CD4-positive, alpha-beta T cell treated with Interleukin-6 for 4 hours (primary cell): ENCODE results near the gene CAPZB.
A peak's percentile ranks its signal among the peaks of the same experiment; 100 is the strongest.

Source experiments
- DNase-seq: peaks from one replicate; pipeline ENCODE4 v3.0.0-alpha.2; 2020; ENCODE audit warnings: mixed read lengths

Gene CAPZB

GRCh38 chr1:19467199-19468187, 17.8 kb downstream of the CAPZB start:
- DNase-seq, result no peak

- DNase-seq, result no peak
Observed at GRCh38 chr1:19466112-19466561, 19.2 kb downstream of the CAPZB start.

- no peak for DNase-seq
Observed at GRCh38 chr1:19465650-19466049, 19.7 kb downstream of the CAPZB start.

- DNase-seq, result no peak
Observed at GRCh38 chr1:19465123-19465522, 20.2 kb downstream of the CAPZB start.

- no peak for DNase-seq
Observed at GRCh38 chr1:19464696-19465095, 20.6 kb downstream of the CAPZB start.

- no peak for DNase-seq
Observed at GRCh38 chr1:19463504-19463803, 21.9 kb downstream of the CAPZB start.

GRCh38 chr1:19462781-19463503, 22.4 kb downstream of the CAPZB start:
- peak; percentile 75 for DNase-seq

GRCh38 chr1:19461220-19461554, 24.2 kb downstream of the CAPZB start:
- no peak for DNase-seq

- peak; percentile 74 for DNase-seq
Observed at GRCh38 chr1:19460535-19461219, 24.7 kb downstream of the CAPZB start.

GRCh38 chr1:19458815-19459417, 26.4 kb downstream of the CAPZB start:
- DNase-seq, result no peak

GRCh38 chr1:19457607-19458006, 27.7 kb downstream of the CAPZB start:
- DNase-seq, result no peak

- DNase-seq, result no peak
Observed at GRCh38 chr1:19456968-19457441, 28.3 kb downstream of the CAPZB start.

- DNase-seq, result no peak
Observed at GRCh38 chr1:19455353-19455752, 30.0 kb downstream of the CAPZB start.

- no peak for DNase-seq
Observed at GRCh38 chr1:19454265-19455146, 30.8 kb downstream of the CAPZB start.

GRCh38 chr1:19453741-19454201, 31.6 kb downstream of the CAPZB start:
- DNase-seq, result no peak

GRCh38 chr1:19452221-19452663, 33.1 kb downstream of the CAPZB start:
- DNase-seq, result no peak

GRCh38 chr1:19450811-19451515, 34.4 kb downstream of the CAPZB start:
- DNase-seq, result no peak

- no peak for DNase-seq
Observed at GRCh38 chr1:19449454-19450228, 35.7 kb downstream of the CAPZB start.

GRCh38 chr1:19448491-19449439, 36.6 kb downstream of the CAPZB start:
- peak; percentile 27 for DNase-seq
